ENCODE results near the gene EFCAB7. TPM values are rescaled to one million over a fixed set of nuclear protein-coding genes. Genes with fewer than 3 reads are reported as not detected.

Gene EFCAB7
- total and polyA plus RNA-seq, 2 of the 13 experiments (the other 11 are each of a cell fraction or from before 2014, with no cell fraction given) = 1.7 to 5.4 TPM

GRCh38 chr1:63569068-63569467 is 45.7 kb downstream of the EFCAB7 start:
- DNase-seq (ENCODE audit: low spot score) (no peak), ATAC-seq (no peak), FAIRE-seq (no peak)
- Histone ChIP-seq H3K27me3 (ENCODE audit: control insufficient read depth in 1 of 2, insufficient read depth in 2 of 2, low read length in 2 of 2) (no peaks in the 10 kb centered on the region), H3K36me3 (replicated peaks in 1 of 2; ENCODE audit: control insufficient read depth in 1 of 2, insufficient read depth in 2 of 2, low read length in 2 of 2) (no peaks in the 10 kb centered on the region), H3K9ac (ENCODE audit: insufficient read depth, low read depth, low read length) (no peak overlapping the region), H4K20me1 (ENCODE audit: insufficient read depth, low read length) (no peaks in the 10 kb centered on the region), H3K4me2 (ENCODE audit: low read depth, low read length) (no peak overlapping the region), H3K4me3 (replicated peaks in 1 of 3; ENCODE audit: insufficient read depth in 1 of 3, low read depth in 2 of 3, low read length in 3 of 3) (no peak overlapping the region), H3K9me3 (ENCODE audit: low read length) (no peaks in the 10 kb centered on the region), H2AFZ (ENCODE audit: low read length) (no peak overlapping the region), H3K4me1 (ENCODE audit: insufficient read depth, low read length) (no peaks in the 10 kb centered on the region), H3K79me2 (ENCODE audit: insufficient read depth, low read length) (no peaks in the 10 kb centered on the region), H3K27ac (ENCODE audit: extremely low read length, insufficient read depth, low read length) (no peak overlapping the region)
- WGBS (ENCODE audit: low lambda C conversion rate) = 87% methylated on average over 4 of the region's 4 CpGs
- TF ChIP-seq PLSCR1 (CRISPR knock-in tag; IDR thresholded peaks at IDR 0.05; ENCODE audit: borderline replicate concordance) = no peak
- no peak for TF ChIP-seq RAD21 (CRISPR knock-in tag; IDR thresholded peaks at IDR 0.05)
- TF ChIP-seq ZNF75D (CRISPR knock-in tag; IDR thresholded peaks at IDR 0.05; ENCODE audit: borderline replicate concordance) = no peak
- TF ChIP-seq ZNF354B (CRISPR knock-in tag; IDR thresholded peaks at IDR 0.05) = no peak
- TF ChIP-seq HDAC6 (IDR thresholded peaks at IDR 0.05; ENCODE audit: low read depth, low read length) = no peak
- no peak for TF ChIP-seq ZNF207 (IDR thresholded peaks at IDR 0.05; ENCODE audit: borderline replicate concordance)
- TF ChIP-seq IKZF1 (IDR thresholded peaks at IDR 0.05) = no peak
- TF ChIP-seq U2AF2 (IDR thresholded peaks at IDR 0.05; ENCODE audit: low read depth, low read length) = no peak
- no peak for TF ChIP-seq ZNF33A (CRISPR knock-in tag; IDR thresholded peaks at IDR 0.05; ENCODE audit: borderline replicate concordance)
- no peak for TF ChIP-seq ZBTB49 (CRISPR knock-in tag; IDR thresholded peaks at IDR 0.05; ENCODE audit: borderline replicate concordance)
- no peak for TF ChIP-seq U2AF1 (optimal IDR thresholded peaks at IDR 0.05; ENCODE audit: low read depth, low read length)
- no TSS peak for BruUV-seq (replicated peaks)
- intact Hi-C loops (cut with micrococcal nuclease; ENCODE audit: unreplicated experiment) = no loop called here
- ChIA-PET POLR2A (no interaction called here), CTCF (ENCODE audit: low intra/inter-chr PET ratio, low total read pairs) (no interaction called here)
- in situ Hi-C loops (cut with HindIII; ENCODE audit: extremely low pct_ligation_motif_present, low pct_unique_long_range_greater_than_20kb) = no loop called here
